HG02884 (cell line): ENCODE measurements around the gene GUCY2C.

Experiments
- ATAC-seq: cut with Tn5 transposase; IDR thresholded peaks from one replicate; pipeline ENCODE4 v1.9.1; 2021; ENCODE audit warnings: mild to moderate bottlenecking, moderate library complexity; ENCODE audit not compliant: unreplicated experiment

Gene GUCY2C

DNA sequence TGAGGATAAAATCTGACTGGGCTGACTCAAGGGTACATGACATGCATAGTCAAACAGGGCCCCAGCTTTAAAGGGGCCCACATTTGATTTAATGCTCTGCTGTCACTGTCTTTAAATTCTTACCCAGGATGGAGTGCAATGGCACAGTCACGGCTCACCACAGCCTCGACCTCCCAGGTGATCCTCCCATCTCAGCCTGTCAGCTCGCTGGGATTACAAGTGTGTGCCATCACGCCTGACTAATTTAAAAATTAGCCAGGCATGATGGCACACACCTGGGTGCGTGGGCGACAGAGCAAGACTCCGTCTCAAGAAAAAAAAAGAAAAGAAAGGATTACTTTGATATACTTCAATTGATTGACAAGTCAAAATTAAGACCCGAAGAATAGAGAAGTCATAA, 119.5 kb downstream of the GUCY2C start:
- no peak for ATAC-seq

DNA sequence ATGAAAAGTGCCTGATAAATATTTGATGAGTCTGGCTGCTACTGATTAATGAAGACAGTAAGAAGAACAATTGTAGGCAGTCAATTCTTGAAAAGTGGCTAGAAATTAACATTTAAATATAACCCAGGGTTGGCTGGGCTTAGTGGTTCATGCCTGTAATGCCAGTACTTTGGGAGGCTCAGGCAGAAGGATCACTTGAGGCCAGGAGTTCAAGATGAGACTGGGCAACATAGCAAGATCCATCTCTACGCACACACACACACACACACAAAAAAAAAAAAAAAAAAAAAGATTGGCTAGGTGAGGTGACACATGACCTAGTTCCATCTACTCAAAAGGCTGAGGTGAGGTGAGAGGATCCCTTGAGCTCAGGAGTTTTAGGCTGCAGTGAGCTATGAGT, 120.8 kb downstream of the GUCY2C start:
- no peak for ATAC-seq

DNA sequence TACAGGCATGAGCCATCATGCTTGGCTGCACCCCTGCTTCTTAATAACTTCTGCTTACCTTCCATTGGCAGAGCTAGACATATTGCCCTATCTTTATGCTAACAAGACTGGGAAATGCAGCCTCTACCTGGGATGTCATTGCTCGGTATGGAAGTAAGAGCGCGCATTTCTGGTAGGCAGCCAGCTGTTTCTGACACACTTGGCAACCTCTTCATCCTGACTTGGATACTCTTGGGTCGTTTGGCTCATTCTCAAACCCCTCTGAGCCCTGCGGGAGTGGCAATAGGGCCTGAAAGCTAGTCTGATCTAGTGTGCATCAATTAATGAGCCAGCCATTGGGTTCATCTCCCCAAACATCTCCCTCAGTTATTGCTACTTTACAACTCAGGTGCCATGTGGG, 123.3 kb downstream of the GUCY2C start:
- ATAC-seq: no peak

DNA sequence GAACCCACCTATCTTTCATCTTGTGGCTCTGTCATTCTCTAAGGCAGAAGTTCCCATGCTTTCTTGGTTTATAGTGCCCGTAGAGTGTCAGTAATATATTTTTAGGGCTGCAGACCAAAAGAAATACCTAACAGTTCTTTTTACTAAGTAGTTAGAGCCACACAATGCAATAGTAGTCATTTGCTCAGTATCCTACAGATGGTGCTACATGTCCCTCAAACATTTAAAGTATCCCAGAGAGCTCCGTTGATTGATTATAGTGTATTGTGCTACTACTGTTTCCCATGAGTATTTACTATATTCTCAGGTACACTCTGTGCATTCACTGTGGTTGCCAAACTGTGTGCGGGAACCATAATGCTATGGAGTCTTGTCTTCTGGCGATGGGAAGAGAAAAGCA, 124.0 kb downstream of the GUCY2C start:
- ATAC-seq: no peak

DNA sequence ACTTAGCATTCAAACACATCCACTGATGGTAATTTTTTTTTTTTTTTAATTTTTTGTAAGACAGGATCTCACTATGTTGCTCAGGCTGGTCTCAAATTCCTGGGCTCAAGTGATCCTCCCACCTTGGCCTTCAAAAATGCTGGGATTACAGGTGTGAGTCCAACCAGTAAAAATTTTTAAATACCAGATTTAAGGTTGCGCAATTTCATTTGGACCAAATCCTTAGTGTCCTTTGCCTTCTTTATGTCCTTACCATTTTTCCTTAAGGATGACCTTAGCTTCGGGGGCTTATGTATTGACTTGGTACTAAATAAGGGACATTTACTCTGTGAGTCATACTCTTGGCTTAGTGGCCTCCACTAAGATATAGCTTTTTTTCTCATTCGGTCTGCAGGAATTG, 124.6 kb downstream of the GUCY2C start:
- no peak for ATAC-seq

DNA sequence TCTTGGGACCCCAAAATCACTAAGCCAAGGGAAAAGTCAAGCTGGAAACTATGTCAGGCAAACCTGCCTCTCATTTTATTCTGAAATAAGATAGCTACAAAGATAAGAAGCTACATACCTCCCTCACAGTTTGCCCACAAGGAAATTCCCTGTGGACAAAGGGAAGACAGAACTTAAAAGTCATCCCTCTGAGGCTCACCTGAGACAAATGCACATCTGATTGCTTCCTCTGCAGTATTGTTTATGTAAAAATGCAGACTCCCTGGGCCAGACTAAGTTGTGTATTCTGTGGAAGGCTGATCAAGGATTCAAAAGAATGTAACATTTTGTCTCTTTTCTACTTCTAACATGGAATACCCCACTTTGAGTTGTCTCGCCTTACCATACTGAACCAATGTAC, 126.2 kb downstream of the GUCY2C start:
- no peak for ATAC-seq

DNA sequence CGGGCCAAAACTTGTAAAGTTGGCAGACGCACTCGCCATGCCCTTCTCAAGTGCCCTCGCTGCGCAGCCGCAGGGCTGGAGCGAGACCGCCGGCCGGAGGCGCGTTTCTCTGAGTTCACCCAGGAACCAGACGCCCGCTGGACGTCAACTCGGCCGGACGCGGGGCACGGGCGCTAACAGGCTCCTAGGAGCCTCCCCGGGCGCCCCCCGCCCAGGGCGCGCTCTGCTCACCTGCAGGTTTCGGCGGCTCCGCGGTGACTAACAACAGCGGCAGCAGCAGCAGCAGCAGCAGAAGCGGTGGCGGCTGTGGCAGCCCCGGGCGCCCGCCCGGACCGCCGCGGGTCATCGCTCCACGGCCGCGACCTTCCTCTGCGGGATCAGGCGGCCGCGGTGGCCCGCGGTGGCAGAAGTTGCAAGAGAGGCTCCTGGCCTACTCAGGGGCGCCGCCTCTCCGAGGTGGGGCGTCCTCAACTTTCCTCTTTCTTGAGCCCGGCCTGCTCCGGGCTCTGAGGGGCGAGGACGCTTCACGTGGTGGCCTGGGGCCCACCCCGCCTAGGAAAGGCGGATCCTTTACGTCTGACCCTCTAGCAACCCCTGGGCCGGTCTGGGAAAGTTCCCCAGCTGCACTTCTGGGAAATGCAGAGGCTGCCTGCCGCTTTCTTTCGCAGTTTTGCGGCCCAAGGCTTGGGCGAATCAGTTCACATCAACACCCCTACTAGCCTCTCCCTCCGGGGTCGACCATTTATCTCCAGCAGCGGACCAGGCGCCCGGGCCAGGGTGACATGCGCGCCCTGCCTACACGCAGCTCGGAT, 128.8 kb downstream of the GUCY2C start, which contains the start of gene PLBD1:
PLBD1 (minus strand) TSS at position 533 of the 812 bp plus-strand sequence; CDS start at position 346, 187 bp downstream.
- ATAC-seq: peak; percentile 63

DNA sequence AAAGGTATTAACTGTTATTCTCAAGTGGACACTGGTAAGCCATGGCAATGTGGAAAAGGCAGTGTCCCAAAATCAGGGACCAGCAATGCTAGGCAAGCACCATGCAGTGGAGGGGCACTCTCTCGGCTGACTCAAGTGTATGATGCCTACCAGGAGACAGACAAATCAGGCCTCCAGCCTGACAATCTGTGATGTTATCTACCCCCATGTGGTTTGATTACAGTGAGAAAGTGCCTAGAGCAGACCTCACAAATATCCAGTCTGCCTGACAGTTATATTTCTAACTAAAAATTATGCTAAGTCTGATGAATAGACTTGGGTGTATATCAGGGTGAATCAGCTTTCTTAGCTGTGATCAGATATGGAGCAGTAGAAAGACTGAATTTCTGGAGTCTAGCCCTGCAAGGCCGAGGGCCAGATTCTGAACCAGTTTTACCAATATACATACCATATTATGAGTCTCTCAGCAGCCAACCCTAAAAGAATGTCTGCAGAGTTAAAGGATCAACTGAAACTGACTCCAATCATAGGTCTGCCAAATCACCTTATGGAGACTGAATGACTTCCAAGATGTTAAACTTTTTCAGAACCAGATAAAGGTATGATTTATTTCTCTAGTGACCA, 132.0 kb downstream of the GUCY2C start:
- no peak for ATAC-seq

DNA sequence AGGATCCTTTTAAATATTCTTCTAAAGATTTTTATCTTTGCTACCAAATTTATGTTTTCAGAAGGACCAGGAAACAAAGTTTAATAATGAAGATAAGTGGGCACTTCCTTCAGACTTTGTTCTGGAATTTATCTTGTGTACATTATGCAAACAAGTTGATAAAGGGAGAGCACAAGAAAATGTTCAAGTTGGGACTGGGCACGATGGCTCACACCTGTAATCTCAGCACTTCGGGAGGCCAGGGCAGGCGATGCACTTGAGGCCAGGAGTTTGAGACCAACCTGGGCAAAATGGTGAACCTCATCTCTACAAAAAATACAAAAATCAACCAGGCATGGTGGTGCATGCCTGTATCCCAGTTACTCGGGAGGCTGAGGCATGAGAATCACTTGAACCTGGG, 133.4 kb downstream of the GUCY2C start:
- ATAC-seq: no peak
